ENCODE data around the gene MTFR1L.

DNA sequence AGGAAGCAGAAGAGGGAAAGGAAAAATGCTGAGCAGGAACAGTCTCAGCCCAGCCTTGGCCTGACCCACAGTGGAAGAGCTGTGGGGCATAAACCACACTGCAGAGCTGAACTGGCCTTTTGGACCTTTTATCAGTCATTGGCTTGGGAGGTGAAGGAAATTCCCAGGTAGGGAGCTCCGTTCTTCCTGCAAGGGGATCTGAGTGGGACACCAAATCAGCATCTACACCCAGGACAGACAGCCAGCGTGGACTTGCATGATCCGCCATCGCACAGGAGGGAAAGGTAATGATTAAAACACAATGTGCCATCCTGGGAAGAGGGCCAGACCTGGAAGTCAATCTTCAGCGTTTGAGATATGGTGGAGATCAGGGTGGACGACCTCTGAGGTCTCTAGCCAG, 1.2 kb upstream of the MTFR1L start:
- TF ChIP-seq, protein P1, sequence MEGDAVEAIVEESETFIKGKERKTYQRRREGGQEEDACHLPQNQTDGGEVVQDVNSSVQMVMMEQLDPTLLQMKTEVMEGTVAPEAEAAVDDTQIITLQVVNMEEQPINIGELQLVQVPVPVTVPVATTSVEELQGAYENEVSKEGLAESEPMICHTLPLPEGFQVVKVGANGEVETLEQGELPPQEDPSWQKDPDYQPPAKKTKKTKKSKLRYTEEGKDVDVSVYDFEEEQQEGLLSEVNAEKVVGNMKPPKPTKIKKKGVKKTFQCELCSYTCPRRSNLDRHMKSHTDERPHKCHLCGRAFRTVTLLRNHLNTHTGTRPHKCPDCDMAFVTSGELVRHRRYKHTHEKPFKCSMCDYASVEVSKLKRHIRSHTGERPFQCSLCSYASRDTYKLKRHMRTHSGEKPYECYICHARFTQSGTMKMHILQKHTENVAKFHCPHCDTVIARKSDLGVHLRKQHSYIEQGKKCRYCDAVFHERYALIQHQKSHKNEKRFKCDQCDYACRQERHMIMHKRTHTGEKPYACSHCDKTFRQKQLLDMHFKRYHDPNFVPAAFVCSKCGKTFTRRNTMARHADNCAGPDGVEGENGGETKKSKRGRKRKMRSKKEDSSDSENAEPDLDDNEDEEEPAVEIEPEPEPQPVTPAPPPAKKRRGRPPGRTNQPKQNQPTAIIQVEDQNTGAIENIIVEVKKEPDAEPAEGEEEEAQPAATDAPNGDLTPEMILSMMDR (IDR thresholded peaks at IDR 0.05), result no peak
- TF ChIP-seq POLR2A (IDR thresholded peaks at IDR 0.05), result no peak
